Hematopoietic multipotent progenitor cell treated with erythropoietin and hydrocortisone succinate and interleukin-3 and kit ligand, for 8 days (in vitro differentiated cells): ENCODE data around the gene MAD1L1.
"Not testable (repeated sequence)": the region's sequence is repeated elsewhere in the genome, so short reads cannot be mapped to it uniquely, and the experiment has no call there.

Experiments used
- DNase-seq: peaks from one replicate; pipeline ENCODE4 v3.0.0-alpha.2; 2015

Gene MAD1L1

GRCh38 chr7:1866601-1867000 is 366.1 kb downstream of the MAD1L1 start:
- no peak for DNase-seq

DNA sequence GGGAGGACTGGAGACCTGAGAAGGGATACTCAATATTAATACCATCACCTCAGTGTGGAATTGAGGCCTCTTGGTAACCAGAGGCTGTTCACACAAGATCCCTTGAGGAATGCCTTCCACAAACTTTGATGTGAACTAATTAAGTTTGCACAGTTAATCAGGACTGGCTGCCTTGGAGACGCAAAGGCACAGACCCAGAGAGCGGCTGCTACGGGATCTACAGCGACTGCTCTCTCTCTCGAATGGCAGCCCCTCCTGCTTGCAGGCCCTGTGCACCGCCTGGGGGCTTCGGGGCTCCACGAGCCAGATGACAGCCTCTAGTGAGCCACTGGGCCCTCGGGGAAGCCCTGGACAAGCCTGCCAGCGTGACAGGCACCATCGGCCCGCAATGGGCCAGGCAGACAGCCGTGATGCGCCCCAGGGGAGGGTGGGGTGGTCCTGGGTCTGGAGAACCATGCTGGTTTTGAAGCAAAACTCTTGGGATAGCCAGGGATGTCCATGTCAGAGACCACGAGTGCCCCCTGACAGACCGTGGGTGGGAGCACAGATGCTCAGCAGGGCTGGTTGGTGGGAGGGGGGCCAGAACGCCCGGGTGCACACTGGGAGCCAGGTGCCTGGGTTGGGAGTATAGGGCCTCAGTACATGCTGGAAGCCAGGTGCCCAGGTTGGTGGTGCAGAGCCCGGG is 367.0 kb downstream of the MAD1L1 start:
- DNase-seq: no peak

DNA sequence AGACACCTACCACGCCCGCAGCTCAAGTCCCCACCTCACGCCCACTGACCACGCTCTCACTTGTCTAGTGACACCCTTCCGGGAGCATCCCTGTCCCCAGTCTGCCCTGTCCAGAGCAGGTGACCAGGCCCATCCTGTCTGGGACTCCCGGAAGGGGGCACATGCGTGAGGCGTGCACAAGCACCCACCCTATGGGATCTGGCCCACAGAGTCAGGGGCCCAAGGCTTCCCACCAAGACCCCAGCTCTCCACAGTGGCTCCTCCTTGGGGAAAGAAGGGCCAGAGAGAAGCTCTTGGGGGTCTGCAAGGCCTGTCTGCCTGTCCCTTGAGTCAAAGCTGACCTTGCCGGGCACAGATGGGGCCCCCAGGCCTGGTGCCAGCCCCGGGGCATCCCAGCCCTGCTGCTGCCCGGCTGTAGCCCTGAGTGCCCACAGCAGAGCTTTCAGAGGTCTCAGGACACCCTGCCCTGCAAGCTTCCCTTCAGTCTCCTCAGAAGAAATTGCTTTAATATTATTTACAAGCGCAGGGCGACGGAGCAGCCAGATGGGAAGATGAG is 367.7 kb downstream of the MAD1L1 start:
- no peak for DNase-seq

DNA sequence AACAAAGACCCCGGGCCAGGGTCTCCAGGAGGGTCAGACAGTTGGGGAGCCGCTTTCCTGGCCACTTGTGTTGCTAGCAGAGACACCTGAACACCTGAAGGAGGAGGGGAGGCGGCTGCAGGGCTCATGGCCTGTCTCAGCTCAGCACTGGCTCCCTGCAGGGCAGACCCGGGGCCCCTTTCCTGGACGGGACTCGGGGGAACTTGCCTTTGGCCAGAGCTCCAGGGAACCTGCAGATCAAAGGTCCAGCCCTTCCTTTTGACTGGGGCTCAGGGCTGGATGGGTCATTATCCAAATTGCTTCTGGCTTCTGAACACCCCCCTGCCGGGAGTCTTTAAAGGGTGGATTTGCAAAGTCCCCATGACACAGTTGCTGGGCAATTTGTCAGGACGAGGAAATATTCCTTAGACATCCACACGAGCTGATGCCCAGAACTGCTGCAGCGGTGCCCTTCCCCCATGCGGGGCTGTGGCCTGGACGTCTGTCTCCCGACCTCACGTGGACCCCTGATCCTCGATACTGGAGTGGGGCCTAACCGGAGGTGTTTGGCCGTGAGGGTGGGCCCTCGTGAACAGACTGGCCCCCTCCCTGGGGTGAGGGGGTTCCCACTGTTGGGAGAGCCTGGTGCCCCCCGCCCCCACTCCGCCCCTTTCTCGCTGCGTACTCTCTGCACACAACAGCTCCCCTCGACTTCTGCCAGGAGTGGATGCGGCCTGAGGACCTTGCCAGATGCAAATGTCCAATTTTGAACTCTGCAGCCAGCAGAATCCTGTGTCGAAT is 368.4 kb downstream of the MAD1L1 start:
- DNase-seq: no peak

DNA sequence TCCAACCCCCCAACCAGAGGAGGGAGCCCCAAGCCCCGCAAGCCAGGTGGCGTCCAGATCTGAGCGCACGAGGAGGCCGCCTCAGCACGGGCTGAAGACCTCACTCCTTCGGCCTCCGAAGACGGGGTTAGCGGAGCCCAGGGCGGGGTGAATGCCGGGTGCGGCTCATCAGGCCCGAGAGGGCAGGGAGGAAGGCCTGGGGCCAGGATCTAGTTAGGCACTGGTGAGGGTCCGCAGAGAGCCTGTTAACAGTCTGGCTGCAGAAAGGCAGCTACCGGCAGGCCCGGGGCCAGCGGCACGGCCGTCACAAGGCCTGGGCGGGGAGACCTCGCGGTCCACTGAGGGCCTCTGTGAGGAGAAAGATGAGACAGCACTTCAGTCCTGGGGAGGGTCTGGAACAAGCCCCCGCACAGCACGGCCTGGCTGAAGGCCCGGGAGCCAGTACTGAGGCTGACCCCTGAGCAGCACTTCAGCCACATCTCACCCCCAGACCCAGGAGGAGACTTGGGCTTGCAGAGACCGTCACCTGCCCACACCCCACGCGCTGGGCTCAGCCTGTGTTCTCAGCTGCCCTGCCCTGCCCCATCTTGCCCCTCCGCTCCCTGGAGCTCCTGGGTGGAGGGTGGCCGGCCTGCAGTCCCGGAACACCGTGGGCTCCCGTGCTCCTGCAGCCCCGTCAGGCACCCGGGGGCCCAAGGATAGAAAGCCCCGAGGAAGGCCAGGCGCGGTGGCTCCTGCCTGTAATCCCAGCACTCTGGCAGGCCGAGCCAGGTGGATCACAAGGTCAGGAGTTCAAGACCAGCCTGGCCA is 369.4 kb downstream of the MAD1L1 start:
- no peak for DNase-seq

DNA sequence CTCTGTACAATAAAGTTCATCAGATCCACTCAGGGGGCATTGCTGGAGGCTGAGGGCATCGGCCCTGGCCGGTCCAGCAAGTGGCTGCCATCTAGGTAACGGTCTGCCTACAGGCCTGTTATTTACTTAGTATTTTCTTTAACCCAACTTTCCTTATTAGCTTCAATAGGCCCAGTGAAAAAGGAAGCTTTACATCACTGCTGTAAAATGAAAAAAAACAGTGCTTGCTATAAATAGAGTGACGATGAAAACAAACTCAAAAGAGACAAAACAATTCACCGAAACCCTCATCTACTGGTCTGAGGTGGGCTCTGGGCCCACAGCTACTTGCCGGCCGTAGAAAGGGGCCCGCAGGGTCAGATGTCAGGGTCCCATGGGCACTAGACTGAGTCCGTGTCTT is 370.2 kb downstream of the MAD1L1 start:
- no peak for DNase-seq

DNA sequence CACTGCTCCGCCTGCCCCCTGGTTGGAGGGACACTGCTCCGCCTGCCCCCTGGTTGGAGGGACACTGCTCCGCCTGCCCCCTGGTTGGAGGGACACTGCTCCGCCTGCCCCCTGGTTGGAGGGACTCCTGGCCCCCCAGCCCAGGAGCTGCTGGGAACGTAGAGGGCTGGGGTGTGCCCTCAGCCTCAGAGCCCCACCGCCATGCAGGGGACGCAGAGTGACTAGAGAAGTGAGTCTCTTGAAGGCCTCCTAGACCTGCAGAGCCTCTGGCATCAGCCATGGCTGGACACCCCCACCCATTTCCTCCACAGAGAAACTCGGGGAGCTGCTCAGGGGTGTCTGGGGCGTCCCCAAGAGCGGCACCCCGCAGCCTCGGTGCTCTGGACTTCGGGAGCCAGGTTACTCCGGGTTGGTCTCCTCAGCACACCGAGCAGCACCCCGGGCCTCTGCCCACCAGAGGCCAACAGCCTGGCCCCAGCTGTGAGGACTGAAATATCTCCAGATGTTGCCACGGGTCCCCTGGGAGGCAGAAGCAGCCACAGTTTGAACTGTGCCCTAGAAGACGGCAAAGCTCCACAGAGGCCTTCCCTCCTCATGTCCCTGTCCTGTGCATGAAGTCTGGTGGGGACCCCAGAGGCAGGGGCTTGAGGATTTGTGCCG is 370.8 kb downstream of the MAD1L1 start:
- DNase-seq: no peak

DNA sequence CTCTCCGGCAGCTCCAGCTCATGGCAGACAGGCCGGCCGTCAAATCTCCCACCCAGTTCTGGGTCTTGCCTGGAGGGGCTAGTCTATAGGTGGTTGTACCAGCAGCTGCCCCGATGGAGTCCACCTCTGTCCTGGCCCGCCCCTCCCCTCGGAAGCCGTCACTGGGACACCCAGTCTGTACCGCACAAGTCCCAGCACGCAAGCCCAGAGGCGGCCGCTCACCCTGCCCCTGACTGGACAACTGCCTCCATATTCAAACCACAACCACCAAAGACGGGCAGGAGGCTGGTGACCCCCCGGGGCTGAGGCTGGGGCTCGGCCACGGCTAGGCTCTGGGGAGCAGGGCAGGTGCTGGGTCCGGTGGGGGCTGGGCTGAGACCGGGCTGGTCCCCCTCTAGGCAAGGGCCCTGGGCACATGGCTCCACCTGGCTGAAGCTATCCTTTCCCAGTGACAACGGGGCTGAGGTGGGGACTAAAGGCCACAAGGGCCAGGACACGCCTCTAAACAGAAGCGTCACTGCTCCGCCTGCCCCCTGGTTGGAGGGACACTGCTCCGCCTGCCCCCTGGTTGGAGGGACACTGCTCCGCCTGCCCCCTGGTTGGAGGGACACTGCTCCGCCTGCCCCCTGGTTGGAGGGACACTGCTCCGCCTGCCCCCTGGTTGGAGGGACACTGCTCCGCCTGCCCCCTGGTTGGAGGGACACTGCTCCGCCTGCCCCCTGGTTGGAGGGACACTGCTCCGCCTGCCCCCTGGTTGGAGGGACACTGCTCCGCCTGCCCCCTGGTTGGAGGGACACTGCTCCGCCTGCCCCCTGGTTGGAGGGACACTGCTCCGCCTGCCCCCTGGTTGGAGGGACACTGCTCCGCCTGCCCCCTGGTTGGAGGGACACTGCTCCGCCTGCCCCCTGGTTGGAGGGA is 371.6 kb downstream of the MAD1L1 start:
- DNase-seq: not testable (repeated sequence)

GRCh38 chr7:1859266-1860035 is 373.3 kb downstream of the MAD1L1 start:
- DNase-seq: no peak

DNA sequence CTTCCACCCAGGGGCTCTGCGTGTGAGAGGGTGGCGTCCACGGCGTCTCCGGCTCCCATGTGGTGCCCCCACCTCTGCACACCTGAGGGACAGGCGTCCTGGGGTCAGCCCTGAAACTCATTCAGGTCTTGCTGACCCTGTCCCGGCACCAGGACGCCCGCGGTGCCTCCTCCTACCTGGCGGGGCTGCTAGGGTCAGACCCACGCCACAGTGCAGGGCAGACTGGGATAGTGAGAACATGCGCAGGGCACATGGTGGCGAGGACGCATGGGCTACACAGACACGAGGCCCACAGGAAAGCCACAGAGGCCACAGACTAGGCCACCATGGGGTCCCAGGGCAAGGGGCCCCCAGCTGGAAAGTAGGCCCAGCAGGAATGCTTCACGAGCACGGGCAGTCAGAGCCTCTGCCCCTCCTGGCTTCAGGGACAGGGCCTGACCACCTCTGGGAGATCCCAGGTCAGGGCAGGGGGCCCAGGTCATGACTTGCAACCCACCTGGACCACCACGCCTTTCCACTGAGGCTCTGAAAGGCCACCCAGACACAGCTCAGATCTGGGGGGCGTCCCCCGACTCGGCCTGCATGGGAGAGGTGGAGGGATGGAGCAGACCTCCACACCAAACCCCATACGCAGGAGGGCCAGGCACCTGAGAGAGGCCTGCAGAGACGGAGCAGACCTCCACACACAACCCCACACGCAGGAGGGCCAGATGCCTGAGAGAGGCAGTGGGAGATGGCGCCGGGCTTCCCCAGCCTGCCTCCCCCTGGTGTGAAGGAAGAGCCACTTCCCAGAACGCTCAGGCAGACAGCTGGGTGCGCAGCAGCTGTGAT is 374.1 kb downstream of the MAD1L1 start:
- DNase-seq: no peak

- DNase-seq: no peak
These were observed 375.0 kb downstream of the MAD1L1 start for GRCh38 chr7:1857487-1858421.

GRCh38 chr7:1856888-1857441 is 375.8 kb downstream of the MAD1L1 start:
- DNase-seq: no peak

- DNase-seq: peak; percentile 90
These were observed 376.4 kb downstream of the MAD1L1 start for GRCh38 chr7:1856161-1856887.

GRCh38 chr7:1855725-1856160 is 377.0 kb downstream of the MAD1L1 start:
- no peak for DNase-seq

DNA sequence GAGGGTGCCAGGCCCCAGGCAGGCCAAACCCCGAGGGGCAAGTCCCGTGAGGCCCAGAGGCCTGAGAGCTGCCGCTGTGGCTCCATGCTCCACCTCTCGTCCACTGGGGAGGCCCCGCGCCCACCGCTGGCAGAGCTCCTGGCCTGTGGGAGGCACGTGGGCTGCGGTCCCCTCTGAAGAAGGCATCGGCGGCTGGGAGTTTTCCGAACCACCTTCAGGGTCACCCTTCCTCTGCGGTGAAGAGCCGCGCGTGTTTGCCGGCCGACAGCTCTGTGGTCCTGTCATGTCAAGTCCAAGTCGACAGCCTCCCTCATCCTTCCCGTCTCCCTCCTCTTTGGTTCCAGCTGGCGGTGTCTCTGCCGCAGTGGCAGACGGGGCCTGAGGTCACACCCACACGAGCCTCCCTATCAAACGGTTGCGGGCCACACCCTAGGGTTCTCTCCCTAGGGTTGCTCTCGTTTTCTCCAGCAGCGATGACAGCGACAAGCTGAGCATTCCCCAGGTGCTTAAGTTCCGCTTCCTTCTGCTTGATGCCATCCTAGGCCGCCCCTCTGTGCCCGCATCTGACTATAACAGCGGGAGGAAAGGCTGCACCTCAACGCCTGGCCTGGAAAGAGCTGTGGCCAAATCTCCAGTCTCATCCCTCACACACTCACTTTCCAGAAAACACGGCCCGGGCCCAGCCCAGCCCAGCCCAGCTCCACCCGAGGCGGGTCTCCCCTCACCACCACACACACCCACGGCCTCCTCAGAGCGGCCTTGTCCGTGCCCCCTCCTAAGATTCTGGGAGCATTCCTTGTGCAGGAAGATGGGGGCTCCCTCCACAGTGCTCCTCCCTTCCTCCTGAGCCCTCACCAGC is 377.6 kb downstream of the MAD1L1 start:
- DNase-seq: peak; percentile 89
